WTC11 (cell line): ENCODE measurements around the gene C3. TPM values are rescaled to one million over a fixed set of nuclear protein-coding genes. Genes with fewer than 3 reads are reported as not detected.

ENCODE experiments used
- ATAC-seq: fragments of 200-7000 bp; cut with Tn5 transposase; 2 replicates; pipeline ENCODE4 v1.10.0; 2021; ENCODE audit warnings: mild to moderate bottlenecking, moderate library complexity
- CTCF ChIA-PET: fragments of 300-600 bp; sonication (Branson Sonifier 250); formaldehyde crosslinking; loops from one replicate; lab custom pipeline; 2021; ENCODE audit warnings: antibody characterized with exemption; lab: Charles Lee
- POLR2A ChIA-PET: fragments of 350-600 bp; sonication (Branson Sonifier 250); formaldehyde crosslinking; loops from one replicate; lab custom pipeline; 2021; ENCODE audit warnings: antibody characterized with exemption; lab: Charles Lee
- DNase-seq: peaks from one replicate; pipeline ENCODE4 v3.0.0; 2021; ENCODE audit warnings: low spot score
- H3K27ac Mint-ChIP-seq: 2 replicates; pipeline ENCODE4 v1.8.0; 2021; ENCODE audit warnings: mixed read lengths
- H3K27me3 Mint-ChIP-seq: 2 replicates; pipeline ENCODE4 v1.8.0; 2021; ENCODE audit warnings: low read depth, mild to moderate bottlenecking, moderate library complexity, mixed read lengths
- H3K36me3 Mint-ChIP-seq: 2 replicates; pipeline ENCODE4 v1.8.0; 2021; ENCODE audit warnings: mixed read lengths
- H3K4me1 Mint-ChIP-seq: 2 replicates; pipeline ENCODE4 v1.8.0; 2022; ENCODE audit warnings: mixed read lengths
- H3K4me3 Mint-ChIP-seq: 2 replicates; pipeline ENCODE4 v1.8.0; 2021; ENCODE audit warnings: mild to moderate bottlenecking, moderate library complexity, mixed read lengths
- H3K9me3 Mint-ChIP-seq: 2 replicates; pipeline ENCODE4 v1.8.0; 2021; ENCODE audit warnings: mixed read lengths
- CREB1 ChIP-seq: sonication (generic); formaldehyde crosslinking; IDR thresholded peaks from 2 replicates; pipeline ENCODE4 v1.8.0; 2023; ENCODE audit warnings: mild to moderate bottlenecking, missing genetic modification reagents
- CTCF ChIP-seq: fragments of 200-600 bp; IDR thresholded peaks from 2 replicates; pipeline ENCODE4 v1.8.0; 2022; ENCODE audit warnings: antibody characterized with exemption
- ETV6 ChIP-seq: sonication (generic); formaldehyde crosslinking; IDR thresholded peaks from 2 replicates; pipeline ENCODE4 v1.8.1; 2022; ENCODE audit warnings: mild to moderate bottlenecking, missing genetic modification reagents
- FOXK1 ChIP-seq: sonication (generic); formaldehyde crosslinking; IDR thresholded peaks from 2 replicates; pipeline ENCODE4 v1.8.0; 2022; ENCODE audit warnings: mild to moderate bottlenecking, moderate library complexity, missing genetic modification reagents
- GTF2I ChIP-seq: fragments of 250-450 bp; sonication (Bioruptor Pico); conservative IDR thresholded peaks from 2 replicates; pipeline ENCODE4 v1.4.0; 2021; ENCODE audit warnings: mild to moderate bottlenecking
- IRF2 ChIP-seq: sonication (generic); formaldehyde crosslinking; IDR thresholded peaks from 2 replicates; pipeline ENCODE4 v1.8.0; 2022; ENCODE audit warnings: low read depth, missing genetic modification reagents, borderline replicate concordance
- JUN ChIP-seq: sonication (generic); formaldehyde crosslinking; IDR thresholded peaks from 2 replicates; pipeline ENCODE4 v1.8.0; 2023; ENCODE audit warnings: mild to moderate bottlenecking, missing genetic modification reagents
- NFATC4 ChIP-seq: fragments of 250-450 bp; sonication (Bioruptor Pico); IDR thresholded peaks from 2 replicates; pipeline ENCODE4 v1.9.0; 2021; ENCODE audit warnings: mild to moderate bottlenecking
- NFYB ChIP-seq: sonication (generic); formaldehyde crosslinking; conservative IDR thresholded peaks from 2 replicates; pipeline ENCODE4 v1.8.0; 2022; ENCODE audit warnings: low read depth, missing genetic modification reagents
- NR1H2 ChIP-seq: sonication (generic); formaldehyde crosslinking; IDR thresholded peaks from 2 replicates; pipeline ENCODE4 v1.9.0; 2021; ENCODE audit warnings: mild to moderate bottlenecking, moderate library complexity, missing genetic modification reagents
- PRDM15 ChIP-seq: sonication (generic); formaldehyde crosslinking; IDR thresholded peaks from 2 replicates; pipeline ENCODE4 v1.8.0; 2022; ENCODE audit warnings: missing genetic modification reagents
- SP1 ChIP-seq: sonication (generic); formaldehyde crosslinking; conservative IDR thresholded peaks from 2 replicates; pipeline ENCODE4 v1.8.1; 2022; ENCODE audit warnings: missing genetic modification reagents
- TCF7 ChIP-seq: sonication (generic); formaldehyde crosslinking; IDR thresholded peaks from 2 replicates; pipeline ENCODE4 v1.8.0; 2022; ENCODE audit warnings: mild to moderate bottlenecking, low read depth, missing genetic modification reagents, moderate library complexity
- TEAD1 ChIP-seq: sonication (generic); formaldehyde crosslinking; IDR thresholded peaks from 2 replicates; pipeline ENCODE4 v1.8.0; 2022; ENCODE audit warnings: mild to moderate bottlenecking, missing genetic modification reagents
- TP53 ChIP-seq: sonication (generic); formaldehyde crosslinking; IDR thresholded peaks from 2 replicates; pipeline ENCODE4 v1.8.1; 2023; ENCODE audit warnings: mild to moderate bottlenecking, missing genetic modification reagents
- USF1 ChIP-seq: sonication (generic); formaldehyde crosslinking; IDR thresholded peaks from 2 replicates; pipeline ENCODE4 v1.8.0; 2022; ENCODE audit warnings: mild to moderate bottlenecking, missing genetic modification reagents
- ZNF425 ChIP-seq: fragments of 250-450 bp; sonication (Bioruptor Pico); conservative IDR thresholded peaks from 2 replicates; pipeline ENCODE4 v1.9.0; 2021; ENCODE audit warnings: mild to moderate bottlenecking
- total RNA-seq: library from RNA; stranded (reverse); gene quantifications from 3 replicates; pipeline ENCODE4 v1.2.3, GENCODE V29; 2021
- TF ChIP-seq, protein P1 (sequence below): sonication (generic); formaldehyde crosslinking; IDR thresholded peaks from 2 replicates; pipeline ENCODE4 v1.8.1; 2023; ENCODE audit warnings: mild to moderate bottlenecking, missing genetic modification reagents, borderline replicate concordance
- TF ChIP-seq, protein P2 (sequence below): sonication (generic); formaldehyde crosslinking; IDR thresholded peaks from 2 replicates; pipeline ENCODE4 v1.8.1; 2022; ENCODE audit warnings: mild to moderate bottlenecking, moderate library complexity, missing genetic modification reagents
- TF ChIP-seq, protein P3 (sequence below): fragments of 250-450 bp; sonication (Bioruptor Pico); IDR thresholded peaks from 2 replicates; pipeline ENCODE4 v2.1.2; 2022; ENCODE audit warnings: mild to moderate bottlenecking, moderate library complexity

Gene C3
- total RNA-seq, 1 experiment from 2014 or later: 7.0 TPM

GRCh38 chr19:6677883-6678689 lies 42.4 kb downstream of the C3 start:
- Mint-ChIP-seq H3K9me3 (peaks cover 32% of the 10 kb centered on the region), H3K4me3 (peak overlapping the region; percentile 58)

GRCh38 chr19:6677495-6677882 lies 43.0 kb downstream of the C3 start:
- DNase-seq (no peak), ATAC-seq (no peak)
- Mint-ChIP-seq H3K4me1 (peaks cover 25% of the 10 kb centered on the region), H3K36me3 (no peaks in the 10 kb centered on the region; the same call in none of the 2 replicates), H3K27me3 (peaks cover 21% of the 10 kb centered on the region), H3K27ac (no peak overlapping the region), H3K4me3 (peak overlapping the region; percentile 58), H3K9me3 (peaks cover 26% of the 10 kb centered on the region)
- POLR2A ChIA-PET: no interaction called here
- CTCF ChIA-PET: interaction anchor here (0.6 to 1.4 kb wide), 8 partner anchors 9 to 161 kb away, joined by 3 to 5 read pairs (median 4); no protein-coding TSS in a partner anchor
- TF ChIP-seq NR1H2 (CRISPR knock-in tag) (no peak), TEAD1 (CRISPR knock-in tag) (no peak), IRF2 (CRISPR knock-in tag) (no peak), CREB1 (CRISPR knock-in tag) (no peak), TP53 (CRISPR knock-in tag) (no peak), USF1 (CRISPR knock-in tag) (no peak), FOXK1 (CRISPR knock-in tag) (no peak), PRDM15 (CRISPR knock-in tag) (no peak), JUN (CRISPR knock-in tag) (no peak), ETV6 (CRISPR knock-in tag) (no peak), CTCF (no peak), ZNF425 (CRISPR knock-in tag) (no peak)
- TF ChIP-seq, protein P1, sequence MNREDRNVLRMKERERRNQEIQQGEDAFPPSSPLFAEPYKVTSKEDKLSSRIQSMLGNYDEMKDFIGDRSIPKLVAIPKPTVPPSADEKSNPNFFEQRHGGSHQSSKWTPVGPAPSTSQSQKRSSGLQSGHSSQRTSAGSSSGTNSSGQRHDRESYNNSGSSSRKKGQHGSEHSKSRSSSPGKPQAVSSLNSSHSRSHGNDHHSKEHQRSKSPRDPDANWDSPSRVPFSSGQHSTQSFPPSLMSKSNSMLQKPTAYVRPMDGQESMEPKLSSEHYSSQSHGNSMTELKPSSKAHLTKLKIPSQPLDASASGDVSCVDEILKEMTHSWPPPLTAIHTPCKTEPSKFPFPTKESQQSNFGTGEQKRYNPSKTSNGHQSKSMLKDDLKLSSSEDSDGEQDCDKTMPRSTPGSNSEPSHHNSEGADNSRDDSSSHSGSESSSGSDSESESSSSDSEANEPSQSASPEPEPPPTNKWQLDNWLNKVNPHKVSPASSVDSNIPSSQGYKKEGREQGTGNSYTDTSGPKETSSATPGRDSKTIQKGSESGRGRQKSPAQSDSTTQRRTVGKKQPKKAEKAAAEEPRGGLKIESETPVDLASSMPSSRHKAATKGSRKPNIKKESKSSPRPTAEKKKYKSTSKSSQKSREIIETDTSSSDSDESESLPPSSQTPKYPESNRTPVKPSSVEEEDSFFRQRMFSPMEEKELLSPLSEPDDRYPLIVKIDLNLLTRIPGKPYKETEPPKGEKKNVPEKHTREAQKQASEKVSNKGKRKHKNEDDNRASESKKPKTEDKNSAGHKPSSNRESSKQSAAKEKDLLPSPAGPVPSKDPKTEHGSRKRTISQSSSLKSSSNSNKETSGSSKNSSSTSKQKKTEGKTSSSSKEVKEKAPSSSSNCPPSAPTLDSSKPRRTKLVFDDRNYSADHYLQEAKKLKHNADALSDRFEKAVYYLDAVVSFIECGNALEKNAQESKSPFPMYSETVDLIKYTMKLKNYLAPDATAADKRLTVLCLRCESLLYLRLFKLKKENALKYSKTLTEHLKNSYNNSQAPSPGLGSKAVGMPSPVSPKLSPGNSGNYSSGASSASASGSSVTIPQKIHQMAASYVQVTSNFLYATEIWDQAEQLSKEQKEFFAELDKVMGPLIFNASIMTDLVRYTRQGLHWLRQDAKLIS (CRISPR knock-in tag): no peak
- TF ChIP-seq, protein P2, sequence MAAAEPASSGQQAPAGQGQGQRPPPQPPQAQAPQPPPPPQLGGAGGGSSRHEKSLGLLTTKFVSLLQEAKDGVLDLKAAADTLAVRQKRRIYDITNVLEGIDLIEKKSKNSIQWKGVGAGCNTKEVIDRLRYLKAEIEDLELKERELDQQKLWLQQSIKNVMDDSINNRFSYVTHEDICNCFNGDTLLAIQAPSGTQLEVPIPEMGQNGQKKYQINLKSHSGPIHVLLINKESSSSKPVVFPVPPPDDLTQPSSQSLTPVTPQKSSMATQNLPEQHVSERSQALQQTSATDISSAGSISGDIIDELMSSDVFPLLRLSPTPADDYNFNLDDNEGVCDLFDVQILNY: no peak

More at GRCh38 chr19:6677883-6678689, 42.4 kb downstream of the C3 start:
- H3K27ac Mint-ChIP-seq: no peak overlapping the region
- ChIA-PET CTCF (interaction anchor here (0.6 to 1.4 kb wide), 7 partner anchors 8 to 161 kb away, joined by 3 to 5 read pairs (median 3); no protein-coding TSS in a partner anchor), POLR2A (interaction anchor here (0.5 kb wide), 1 partner anchor 161 kb away, joined by 3 read pairs; no protein-coding TSS in a partner anchor)
- H3K36me3 Mint-ChIP-seq: peaks cover 5% of the 10 kb centered on the region
- TF ChIP-seq FOXK1 (CRISPR knock-in tag): no peak
- no peak for TF ChIP-seq NFATC4 (CRISPR knock-in tag)
- no peak for TF ChIP-seq NFYB
- no peak for TF ChIP-seq GTF2I
- TF ChIP-seq SP1 (CRISPR knock-in tag): 0 out of 2 replicates have a peak, but pooled peaks have one; percentile 43
- TF ChIP-seq, protein P3, sequence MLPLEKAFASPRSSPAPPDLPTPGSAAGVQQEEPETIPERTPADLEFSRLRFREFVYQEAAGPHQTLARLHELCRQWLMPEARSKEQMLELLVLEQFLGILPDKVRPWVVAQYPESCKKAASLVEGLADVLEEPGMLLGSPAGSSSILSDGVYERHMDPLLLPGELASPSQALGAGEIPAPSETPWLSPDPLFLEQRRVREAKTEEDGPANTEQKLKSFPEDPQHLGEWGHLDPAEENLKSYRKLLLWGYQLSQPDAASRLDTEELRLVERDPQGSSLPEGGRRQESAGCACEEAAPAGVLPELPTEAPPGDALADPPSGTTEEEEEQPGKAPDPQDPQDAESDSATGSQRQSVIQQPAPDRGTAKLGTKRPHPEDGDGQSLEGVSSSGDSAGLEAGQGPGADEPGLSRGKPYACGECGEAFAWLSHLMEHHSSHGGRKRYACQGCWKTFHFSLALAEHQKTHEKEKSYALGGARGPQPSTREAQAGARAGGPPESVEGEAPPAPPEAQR (CRISPR knock-in tag): no peak
- TF ChIP-seq TCF7 (CRISPR knock-in tag): no peak
- no peak for ATAC-seq
- peak; percentile 75 for DNase-seq
- peaks cover 25% of the 10 kb centered on the region for H3K4me1 Mint-ChIP-seq
- peaks cover 21% of the 10 kb centered on the region for H3K27me3 Mint-ChIP-seq
